AG04449 (cell line): Measurements from ENCODE around the gene TBCEL.

ENCODE experiments used
- CTCF ChIA-PET: fragments of 350-600 bp; formaldehyde crosslinking; extraction: SDS; loops from one replicate; lab custom pipeline; 2021; ENCODE audit warnings: antibody characterized with exemption; lab: Yijun Ruan, JAX
- POLR2A ChIA-PET: fragments of 400-600, 350-600 bp; formaldehyde crosslinking; extraction: SDS; loops from one replicate; lab custom pipeline; 2020; ENCODE audit warnings: antibody characterized with exemption, inconsistent platforms; lab: Yijun Ruan, JAX
- DNase-seq: peaks from one replicate; pipeline ENCODE4 v3.0.0-alpha.2; 2010; ENCODE audit warnings: low read depth, low spot score
- H3K4me3 ChIP-seq: 2 replicates; pipeline ENCODE4 v1.5.1; 2011; ENCODE audit warnings: low read depth, mild to moderate bottlenecking, control low read depth, low read length
- TF ChIP-seq, protein P1 (sequence below): IDR thresholded peaks from one replicate; pipeline ENCODE4 v1.5.1; 2011; ENCODE audit warnings: mild to moderate bottlenecking, moderate library complexity, low read length, control low read depth, inconsistent platforms; ENCODE audit not compliant: insufficient read depth; ENCODE audit errors: missing control alignments

Gene TBCEL

DNA sequence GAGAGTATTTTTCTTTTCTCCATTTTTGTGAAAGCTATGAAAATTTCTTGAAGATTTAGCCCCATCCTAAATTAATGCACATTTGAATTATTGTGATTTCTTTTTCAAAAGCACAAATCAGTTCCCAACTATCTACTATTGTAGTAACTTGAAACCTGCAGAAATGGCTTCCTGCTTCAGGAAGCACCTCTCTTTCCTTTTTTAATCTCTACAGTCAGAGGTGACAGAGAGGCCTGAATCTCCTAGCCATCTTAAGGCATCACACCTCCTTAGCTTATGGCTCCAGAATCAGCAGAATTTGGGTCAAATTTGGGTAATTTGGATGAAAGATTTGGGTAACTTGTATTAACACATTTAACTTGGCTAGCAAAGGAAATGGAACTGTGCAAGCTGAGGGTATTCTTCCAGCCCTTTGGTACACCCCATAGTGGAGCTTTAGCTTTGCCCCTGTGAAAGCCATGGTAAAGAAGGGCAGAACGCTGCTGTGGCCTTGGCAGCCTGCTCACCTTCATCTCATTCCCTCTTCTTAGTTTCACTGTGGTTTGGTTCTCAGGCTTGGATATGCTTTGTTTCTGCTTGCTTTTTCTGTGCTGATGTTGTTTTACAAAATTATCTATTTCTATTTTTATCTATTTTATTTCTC, 16.2 kb downstream of the TBCEL start:
- no peak for DNase-seq
- POLR2A ChIA-PET, result no interaction called here
- CTCF ChIA-PET, result no interaction called here
- TF ChIP-seq, protein P1, sequence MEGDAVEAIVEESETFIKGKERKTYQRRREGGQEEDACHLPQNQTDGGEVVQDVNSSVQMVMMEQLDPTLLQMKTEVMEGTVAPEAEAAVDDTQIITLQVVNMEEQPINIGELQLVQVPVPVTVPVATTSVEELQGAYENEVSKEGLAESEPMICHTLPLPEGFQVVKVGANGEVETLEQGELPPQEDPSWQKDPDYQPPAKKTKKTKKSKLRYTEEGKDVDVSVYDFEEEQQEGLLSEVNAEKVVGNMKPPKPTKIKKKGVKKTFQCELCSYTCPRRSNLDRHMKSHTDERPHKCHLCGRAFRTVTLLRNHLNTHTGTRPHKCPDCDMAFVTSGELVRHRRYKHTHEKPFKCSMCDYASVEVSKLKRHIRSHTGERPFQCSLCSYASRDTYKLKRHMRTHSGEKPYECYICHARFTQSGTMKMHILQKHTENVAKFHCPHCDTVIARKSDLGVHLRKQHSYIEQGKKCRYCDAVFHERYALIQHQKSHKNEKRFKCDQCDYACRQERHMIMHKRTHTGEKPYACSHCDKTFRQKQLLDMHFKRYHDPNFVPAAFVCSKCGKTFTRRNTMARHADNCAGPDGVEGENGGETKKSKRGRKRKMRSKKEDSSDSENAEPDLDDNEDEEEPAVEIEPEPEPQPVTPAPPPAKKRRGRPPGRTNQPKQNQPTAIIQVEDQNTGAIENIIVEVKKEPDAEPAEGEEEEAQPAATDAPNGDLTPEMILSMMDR, result no peak
- H3K4me3 ChIP-seq, result no peak overlapping the region

DNA sequence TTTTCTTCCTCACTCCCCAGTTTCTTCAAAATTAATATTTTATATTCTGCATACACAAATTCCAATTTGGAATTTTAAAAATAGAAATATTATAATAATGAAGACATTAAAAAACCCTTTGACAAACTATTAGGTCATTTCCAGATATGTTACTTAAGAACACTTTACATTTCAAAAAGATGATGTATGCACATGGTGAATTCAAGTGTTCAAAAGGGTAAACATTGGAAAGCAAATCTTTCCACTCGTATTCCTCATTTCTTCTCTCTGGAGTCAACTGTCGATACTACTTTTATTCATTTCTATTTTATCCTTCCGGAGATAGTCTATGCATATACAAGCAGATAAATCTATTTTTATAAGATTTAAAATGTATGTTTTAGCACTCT, 16.7 kb downstream of the TBCEL start:
- no peak for DNase-seq
- H3K4me3 ChIP-seq, result no peak overlapping the region
- CTCF ChIA-PET, result no interaction called here
- TF ChIP-seq, protein P1, result no peak
- POLR2A ChIA-PET, result no interaction called here

DNA sequence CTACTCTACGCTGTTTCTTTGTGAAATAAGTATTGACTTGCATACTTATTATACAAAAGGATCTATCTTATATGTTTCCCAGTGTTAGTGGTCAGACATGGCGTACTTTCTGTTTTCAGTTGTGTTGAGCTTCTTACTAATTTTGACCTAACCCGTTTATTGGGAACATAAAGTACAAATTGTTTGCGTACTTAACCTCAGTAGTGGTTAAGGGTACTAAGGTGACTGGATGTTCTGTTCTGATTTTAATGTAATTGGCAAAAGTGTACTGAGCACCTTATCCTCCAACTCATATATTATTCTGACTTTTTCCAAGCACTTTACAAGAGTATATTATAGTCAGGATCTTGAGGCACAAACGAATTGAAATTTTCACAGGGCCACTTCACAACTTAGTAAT, 17.2 kb downstream of the TBCEL start:
- H3K4me3 ChIP-seq, result no peak overlapping the region
- POLR2A ChIA-PET, result no interaction called here
- DNase-seq, result no peak
- CTCF ChIA-PET, result no interaction called here
- TF ChIP-seq, protein P1, result no peak

DNA sequence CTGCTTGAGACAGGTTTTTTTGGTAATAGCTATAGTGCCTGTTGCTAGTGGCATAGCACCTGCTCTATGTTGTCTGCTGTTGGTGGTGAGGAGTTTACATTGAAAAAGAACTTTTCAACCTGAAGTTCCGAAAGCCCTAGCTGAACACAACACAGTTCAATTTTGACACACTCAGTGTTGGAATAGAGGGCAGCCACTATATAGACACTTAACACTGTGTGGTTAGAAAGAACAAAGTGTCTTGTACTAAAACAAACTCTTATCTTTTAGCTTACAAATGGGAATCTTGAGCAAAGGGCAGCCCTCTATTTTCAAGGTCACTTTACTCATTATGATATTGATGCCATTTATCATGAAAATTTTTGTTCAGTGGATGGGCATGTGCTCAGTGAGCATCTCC, 18.4 kb downstream of the TBCEL start:
- TF ChIP-seq, protein P1, result no peak
- no peak overlapping the region for H3K4me3 ChIP-seq
- CTCF ChIA-PET, result no interaction called here
- DNase-seq, result no peak
- POLR2A ChIA-PET, result no interaction called here

DNA sequence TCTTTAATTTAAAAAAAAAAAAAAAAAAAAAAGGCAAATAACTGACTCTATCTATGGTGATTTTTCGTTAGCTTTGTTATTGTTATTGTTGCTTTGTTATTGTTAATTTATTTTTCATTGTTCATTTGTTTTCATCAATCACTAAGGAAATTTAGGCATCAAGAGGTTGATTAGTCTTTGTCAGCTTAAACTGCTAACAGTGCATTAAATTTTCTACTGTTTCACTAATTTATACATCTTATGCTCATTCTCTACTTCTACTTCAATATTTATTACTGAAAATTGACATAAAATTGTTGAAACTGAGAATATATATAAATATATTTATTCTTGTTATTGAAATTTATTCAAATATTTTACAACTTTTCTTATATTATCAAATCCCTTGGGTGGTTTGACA, 24.0 kb downstream of the TBCEL start:
- DNase-seq, result no peak
- TF ChIP-seq, protein P1, result no peak
- no peak overlapping the region for H3K4me3 ChIP-seq
- ChIA-PET CTCF (no interaction called here), POLR2A (no interaction called here)

DNA sequence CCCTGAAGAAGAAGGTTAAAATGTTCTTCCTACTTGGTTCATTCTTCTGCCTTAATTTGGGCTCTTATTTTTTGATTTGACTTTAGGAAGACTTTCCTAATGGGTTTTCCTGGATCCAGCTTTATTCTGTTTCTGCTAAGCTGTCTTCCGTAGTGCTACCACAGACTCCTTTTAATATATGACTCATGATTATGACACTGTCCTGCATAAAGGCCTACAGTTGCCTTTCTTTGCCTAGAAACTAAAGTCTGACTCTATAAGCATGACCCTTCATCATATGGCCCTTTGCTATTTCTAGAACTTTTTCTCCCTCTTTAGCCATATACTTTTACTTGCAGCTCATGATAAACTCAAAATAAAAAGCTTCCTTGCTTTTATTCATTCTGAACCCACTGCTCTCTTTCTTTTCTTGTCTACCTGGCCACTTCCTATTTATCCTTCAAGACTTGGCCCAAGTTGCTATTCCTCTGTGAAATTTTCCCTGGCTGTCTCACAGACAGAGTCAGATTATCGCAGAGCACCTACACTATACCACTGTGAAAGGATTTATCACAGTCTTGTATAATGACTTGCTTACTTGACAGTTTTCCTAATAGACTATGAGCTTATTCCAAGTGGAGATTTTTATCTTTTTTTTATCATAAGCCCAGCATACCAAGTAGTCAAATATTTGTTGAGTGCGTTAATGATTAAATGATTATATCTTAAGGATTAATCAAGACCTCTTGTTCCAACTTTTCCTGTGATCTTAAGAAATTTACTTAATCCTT, 24.7 kb downstream of the TBCEL start:
- POLR2A ChIA-PET, result no interaction called here
- TF ChIP-seq, protein P1, result no peak
- CTCF ChIA-PET, result no interaction called here
- no peak for DNase-seq
- no peak overlapping the region for H3K4me3 ChIP-seq
